ENCODE data around the gene CFAP57. TPM values are rescaled to one million over a fixed set of nuclear protein-coding genes. Genes with fewer than 3 reads are reported as not detected.

The CFAP57 gene
- total RNA-seq, 1 donor from 2014 or later: 0.82 TPM

- FAIRE-seq (no peak), DNase-seq (ENCODE audit: low spot score in 2 of 2) (no peak)
These were observed 49.7 kb downstream of the CFAP57 start for GRCh38 chr1:43221797-43222196.

GRCh38 chr1:43222879-43223278 is 50.7 kb downstream of the CFAP57 start:
- no peak for FAIRE-seq
- no peak for DNase-seq (ENCODE audit: low spot score in 2 of 2)

GRCh38 chr1:43225168-43225567 is 53.0 kb downstream of the CFAP57 start:
- no peak for DNase-seq (ENCODE audit: low spot score in 2 of 2)

GRCh38 chr1:43227143-43227764 is 55.1 kb downstream of the CFAP57 start:
- FAIRE-seq: no peak
- DNase-seq (ENCODE audit: low spot score in 2 of 2): peak; percentile 50 to 77

More at GRCh38 chr1:43225168-43225567, 53.0 kb downstream of the CFAP57 start:
- FAIRE-seq: no peak

GRCh38 chr1:43229826-43230780 is 58.0 kb downstream of the CFAP57 start:
- no peak for DNase-seq (ENCODE audit: low spot score in 2 of 2)
- FAIRE-seq: no peak

- FAIRE-seq: no peak
- DNase-seq (ENCODE audit: low spot score in 2 of 2): no peak
These were observed 59.9 kb downstream of the CFAP57 start for GRCh38 chr1:43232074-43232473.

- DNase-seq (ENCODE audit: low spot score in 2 of 2): no peak
- FAIRE-seq: no peak
These were observed 60.4 kb downstream of the CFAP57 start for GRCh38 chr1:43232482-43232881.

GRCh38 chr1:43233631-43234030 is 61.5 kb downstream of the CFAP57 start:
- FAIRE-seq (no peak), DNase-seq (ENCODE audit: low spot score in 2 of 2) (no peak)

GRCh38 chr1:43234267-43234666 is 62.1 kb downstream of the CFAP57 start:
- FAIRE-seq (no peak), DNase-seq (ENCODE audit: low spot score in 2 of 2) (no peak)

- no peak for DNase-seq (ENCODE audit: low spot score in 2 of 2)
- no peak for FAIRE-seq
These were observed 62.9 kb downstream of the CFAP57 start for GRCh38 chr1:43235040-43235439.

GRCh38 chr1:43235451-43236121 is 63.5 kb downstream of the CFAP57 start:
- DNase-seq (ENCODE audit: low spot score in 2 of 2) (no peak), FAIRE-seq (no peak)

GRCh38 chr1:43237121-43237520 is 65.0 kb downstream of the CFAP57 start:
- DNase-seq (ENCODE audit: low spot score in 2 of 2) (no peak), FAIRE-seq (no peak)

- FAIRE-seq (no peak), DNase-seq (ENCODE audit: low spot score in 2 of 2) (peak; percentile 44 to 72)
These were observed 66.0 kb downstream of the CFAP57 start for GRCh38 chr1:43238085-43238484.

GRCh38 chr1:43238991-43239469 is 66.9 kb downstream of the CFAP57 start:
- FAIRE-seq: no peak

GRCh38 chr1:43239484-43239883 is 67.4 kb downstream of the CFAP57 start:
- DNase-seq (ENCODE audit: low spot score in 2 of 2): no peak
- no peak for FAIRE-seq

More at GRCh38 chr1:43238991-43239469, 66.9 kb downstream of the CFAP57 start:
- DNase-seq (ENCODE audit: low spot score in 2 of 2): no peak

GRCh38 chr1:43241413-43241836 is 69.3 kb downstream of the CFAP57 start:
- DNase-seq (ENCODE audit: low spot score in 2 of 2) (no peak), FAIRE-seq (no peak)

- FAIRE-seq (no peak), DNase-seq (ENCODE audit: low spot score in 2 of 2) (no peak)
These were observed 71.2 kb downstream of the CFAP57 start for GRCh38 chr1:43243299-43243698.

GRCh38 chr1:43246466-43247213 is 74.5 kb downstream of the CFAP57 start:
- FAIRE-seq (no peak), DNase-seq (ENCODE audit: low spot score in 2 of 2) (no peak)

GRCh38 chr1:43247256-43247921 is 75.3 kb downstream of the CFAP57 start:
- no peak for DNase-seq (ENCODE audit: low spot score in 2 of 2)

GRCh38 chr1:43250351-43250761 is 78.2 kb downstream of the CFAP57 start:
- no peak for DNase-seq (ENCODE audit: low spot score in 2 of 2)
- FAIRE-seq: no peak

More at GRCh38 chr1:43247256-43247921, 75.3 kb downstream of the CFAP57 start:
- FAIRE-seq: no peak
